Activated CD4-positive, alpha-beta T cell treated with anti-CD3 and anti-CD28 coated beads, Interleukin-2, amount 50 U/mL, for 1 hour (primary cell): ENCODE measurements around the gene GBF1.
A peak's percentile ranks its signal among the peaks of the same experiment; 100 is the strongest.

Source experiments
- DNase-seq: peaks from one replicate; pipeline ENCODE4 v3.0.0-alpha.2; 2020

GBF1 gene

GRCh38 chr10:102352066-102352715 is 106.9 kb downstream of the GBF1 start:
- peak; percentile 73 for DNase-seq

- no peak for DNase-seq
Observed at GRCh38 chr10:102354451-102354850, 109.1 kb downstream of the GBF1 start.

GRCh38 chr10:102358712-102359382 is 113.5 kb downstream of the GBF1 start:
- no peak for DNase-seq

GRCh38 chr10:102367441-102367840 is 122.1 kb downstream of the GBF1 start:
- DNase-seq = no peak

GRCh38 chr10:102368077-102368476 is 122.7 kb downstream of the GBF1 start:
- DNase-seq = no peak

- no peak for DNase-seq
Observed at GRCh38 chr10:102371295-102371694, 126.0 kb downstream of the GBF1 start.

- DNase-seq = peak; percentile 13
Observed at GRCh38 chr10:102375250-102375649, 129.9 kb downstream of the GBF1 start.

GRCh38 chr10:102375867-102376266 is 130.5 kb downstream of the GBF1 start:
- no peak for DNase-seq

- DNase-seq = no peak
Observed at GRCh38 chr10:102376901-102377300, 131.6 kb downstream of the GBF1 start.

GRCh38 chr10:102379383-102379782 is 134.1 kb downstream of the GBF1 start:
- DNase-seq = no peak

- DNase-seq = no peak
Observed at GRCh38 chr10:102381983-102382382, 136.7 kb downstream of the GBF1 start.

GRCh38 chr10:102382871-102383270 is 137.5 kb downstream of the GBF1 start:
- DNase-seq = no peak

- DNase-seq = peak; percentile 10
Observed at GRCh38 chr10:102384053-102384452, 138.7 kb downstream of the GBF1 start.

- no peak for DNase-seq
Observed at GRCh38 chr10:102384606-102385429, 139.5 kb downstream of the GBF1 start.

GRCh38 chr10:102389894-102390293 is 144.6 kb downstream of the GBF1 start:
- DNase-seq = no peak

- DNase-seq = no peak
Observed at GRCh38 chr10:102392306-102392705, 147.0 kb downstream of the GBF1 start.

GRCh38 chr10:102393411-102394078 is 148.2 kb downstream of the GBF1 start:
- DNase-seq = no peak

GRCh38 chr10:102394079-102394800 is 148.9 kb downstream of the GBF1 start:
- DNase-seq = peak; percentile 99

- DNase-seq = no peak
Observed at GRCh38 chr10:102394801-102395399, 149.6 kb downstream of the GBF1 start.

GRCh38 chr10:102395400-102396316 is 150.3 kb downstream of the GBF1 start, which contains the start of gene NFKB2:
Gene NFKB2, plus strand, starts transcription at chr10:102395705. Its CDS starts 255 bp downstream, at chr10:102395960.
- DNase-seq = peak; percentile 92

- peak; percentile 14 for DNase-seq
Observed at GRCh38 chr10:102396317-102396650, 151.0 kb downstream of the GBF1 start.
